ENCODE measurements around the gene MYBPC3. TPM values are rescaled to one million over a fixed set of nuclear protein-coding genes. Genes with fewer than 3 reads are reported as not detected.

MYBPC3 gene
- total and polyA plus RNA-seq, 10 of the 15 experiments (the other 5 are each of a cell fraction or from before 2014, with no cell fraction given) = 0.03 to 0.08 (median 0.03) TPM; not detected in 7

DNA sequence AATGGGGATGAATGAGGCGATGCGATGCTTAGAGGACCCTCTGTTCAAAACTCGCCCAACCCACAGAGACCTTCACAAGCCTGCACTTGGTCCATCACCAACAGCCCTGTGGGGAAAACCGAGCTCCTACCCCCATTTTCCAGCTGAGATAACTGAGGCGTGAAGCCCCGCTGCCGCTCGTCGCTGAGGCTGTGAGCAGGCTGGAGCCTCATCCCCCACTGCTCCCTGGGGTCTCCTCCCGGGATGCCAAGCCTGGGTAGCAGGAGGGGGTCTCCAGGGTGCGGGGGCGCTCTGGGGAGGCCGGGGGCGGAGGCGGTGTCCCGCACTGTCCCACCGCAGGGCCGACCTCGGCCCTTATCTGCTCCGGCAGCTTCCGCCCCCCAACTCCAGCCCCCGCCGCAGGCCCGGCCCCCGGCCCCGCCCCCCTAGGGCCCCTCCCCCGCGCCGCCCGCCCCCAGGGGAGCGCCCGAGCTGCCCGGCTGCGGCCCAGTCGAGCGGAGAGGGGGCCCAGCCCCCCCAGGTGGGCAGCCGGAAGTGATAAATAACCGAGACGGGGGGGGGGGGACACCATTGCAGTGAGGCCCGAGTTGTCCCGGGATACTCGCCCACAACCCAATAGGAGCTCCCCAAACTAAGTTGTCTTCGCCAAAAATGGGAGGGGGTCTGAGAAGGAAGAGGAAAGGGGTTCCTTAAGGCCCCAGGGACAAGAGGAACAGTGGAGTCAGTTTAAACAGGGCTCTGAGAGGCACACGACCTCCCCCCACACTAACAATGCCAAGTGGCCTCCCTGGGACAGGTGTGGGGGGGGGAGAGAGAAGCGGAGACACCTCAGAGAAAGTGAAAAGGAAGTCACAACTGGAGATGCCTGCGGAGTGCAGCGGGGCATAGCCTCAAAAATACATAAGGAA lies 47.6 kb upstream of the MYBPC3 start (continued):
- peak in 1 of 2 experiments; percentile 18; a peak in 1 of 4 replicates for TF ChIP-seq SRF (IDR thresholded peaks at IDR 0.05; ENCODE audit: low read depth in 2 of 2, low read length in 2 of 2)
- 0 out of 2 replicates have a peak, but pooled peaks have one; percentile 32 for TF ChIP-seq LARP7 (IDR thresholded peaks at IDR 0.05)
- peak; percentile 16; the same call in 1 of the 2 replicates for TF ChIP-seq SMARCA5 (IDR thresholded peaks at IDR 0.05)
- TF ChIP-seq TARDBP (IDR thresholded peaks at IDR 0.05; ENCODE audit: borderline replicate concordance) = 0 out of 2 replicates have a peak, but pooled peaks have one; percentile 42
- peak; percentile 78 for TF ChIP-seq POLR2A (IDR thresholded peaks at IDR 0.05; ENCODE audit: low read depth, low read length)
- TF ChIP-seq RELB (IDR thresholded peaks at IDR 0.05; ENCODE audit: low read depth) = no peak
- TF ChIP-seq MEF2B (IDR thresholded peaks at IDR 0.05; ENCODE audit: partially characterized antibody, poor library complexity, severe bottlenecking) = peak; percentile 63
- TF ChIP-seq SPI1 (IDR thresholded peaks at IDR 0.05; ENCODE audit: borderline replicate concordance, insufficient read depth, low read depth, low read length) = no peak
- no peak for TF ChIP-seq ZNF274 (IDR thresholded peaks at IDR 0.05; ENCODE audit: insufficient read depth, insufficient read length)
- no peak for TF ChIP-seq HCFC1 (IDR thresholded peaks at IDR 0.05; ENCODE audit: low read length)
- TF ChIP-seq JUNB (IDR thresholded peaks at IDR 0.05) = no peak

Measured in GM12878 (cell line).